Neural cell (in vitro differentiated cells): ENCODE results near the gene TMEM135. TPM values are rescaled to one million over a fixed set of nuclear protein-coding genes. Genes with fewer than 3 reads are reported as not detected.

Experiments used
- H2AFZ ChIP-seq: fragments of 200-600, 300-800 bp; sonication (generic), shearing (Covaris generic); 2 replicates; pipeline ENCODE4 v1.6.0; 2014; ENCODE audit warnings: low read depth, mild to moderate bottlenecking, antibody characterized with exemption, low read length, moderate library complexity
- H3F3A ChIP-seq: fragments of 200-600 bp; shearing (Covaris generic); 2 replicates; pipeline ENCODE4 v1.6.1; 2016; ENCODE audit warnings: mild to moderate bottlenecking, moderate library complexity, mixed read lengths, antibody characterized with exemption, low read length; ENCODE audit not compliant: insufficient read depth, poor library complexity, severe bottlenecking
- H3K27ac ChIP-seq: fragments of 200-600, 300-800 bp; sonication (generic), shearing (Covaris generic); 2 replicates; pipeline ENCODE4 v1.5.1; 2014; ENCODE audit warnings: mild to moderate bottlenecking, low read length, moderate library complexity
- H3K27me3 ChIP-seq: fragments of 300-800, 200-600 bp; sonication (generic), shearing (Covaris generic); 2 replicates; pipeline ENCODE4 v1.6.0; 2014; ENCODE audit warnings: mild to moderate bottlenecking, low read depth, low read length, moderate library complexity; ENCODE audit not compliant: insufficient read depth
- H3K36me3 ChIP-seq: fragments of 300-800, 200-600 bp; sonication (generic), shearing (Covaris generic); 2 replicates; pipeline ENCODE4 v1.5.1; 2014; ENCODE audit warnings: mild to moderate bottlenecking, antibody characterized with exemption, low read length, moderate library complexity; ENCODE audit not compliant: insufficient read depth
- H3K4me2 ChIP-seq: fragments of 300-800, 200-600 bp; sonication (generic), shearing (Covaris generic); 2 replicates; pipeline ENCODE4 v1.6.0; 2014; ENCODE audit warnings: mild to moderate bottlenecking, low read length
- H3K4me3 ChIP-seq: fragments of 300-800, 200-600 bp; sonication (generic), shearing (Covaris generic); 2 replicates; pipeline ENCODE4 v1.5.1; 2014; ENCODE audit warnings: mild to moderate bottlenecking, low read length, moderate library complexity
- H3K79me2 ChIP-seq: fragments of 200-600 bp; shearing (Covaris generic); replicated peaks from 2 replicates; pipeline ENCODE4 v1.6.0; 2014; ENCODE audit warnings: mild to moderate bottlenecking, low read length, moderate library complexity; ENCODE audit not compliant: insufficient read depth
- H3K9ac ChIP-seq: fragments of 300-800, 200-600 bp; sonication (generic), shearing (Covaris generic); 2 replicates; pipeline ENCODE4 v1.6.1; 2016; ENCODE audit warnings: mild to moderate bottlenecking, low read length, mixed read lengths
- H3K9me2 ChIP-seq: fragments of 200-600 bp; shearing (Covaris generic); 2 replicates; pipeline ENCODE4 v1.6.1; 2016; ENCODE audit warnings: mild to moderate bottlenecking, low read length, mixed read lengths; ENCODE audit not compliant: insufficient read depth
- H3K9me3 ChIP-seq: fragments of 200-600, 300-800 bp; sonication (generic), shearing (Covaris generic); 2 replicates; pipeline ENCODE4 v1.6.1; 2016; ENCODE audit warnings: mild to moderate bottlenecking, mixed run types, low read length, moderate library complexity, mixed read lengths
- H4K20me1 ChIP-seq: fragments of 200-600 bp; shearing (Covaris generic); 2 replicates; pipeline ENCODE4 v1.6.1; 2016; ENCODE audit warnings: mild to moderate bottlenecking, mixed run types; ENCODE audit not compliant: insufficient read depth
- CTCF ChIP-seq: fragments of 450-650 bp; IDR thresholded peaks from 2 replicates; pipeline ENCODE4 v1.5.1; 2014; ENCODE audit warnings: antibody characterized with exemption, mild to moderate bottlenecking, moderate library complexity; ENCODE audit not compliant: poor library complexity, severe bottlenecking
- EP300 ChIP-seq: fragments of 450-650 bp; conservative IDR thresholded peaks from 2 replicates; pipeline ENCODE4 v1.6.1; 2014; ENCODE audit warnings: antibody characterized with exemption, mild to moderate bottlenecking, moderate library complexity; ENCODE audit not compliant: poor library complexity, severe bottlenecking
- EZH2 ChIP-seq: fragments of 200-600, 300-800 bp; shearing (Covaris generic), sonication (generic); IDR thresholded peaks from 2 replicates; pipeline ENCODE4 v1.6.1; 2014; ENCODE audit warnings: antibody characterized with exemption, low read length, borderline replicate concordance, mild to moderate bottlenecking; ENCODE audit not compliant: insufficient read depth, poor library complexity, severe bottlenecking
- MXI1 ChIP-seq: fragments of 450-650 bp; conservative IDR thresholded peaks from 2 replicates; pipeline ENCODE4 v1.6.1; 2014; ENCODE audit warnings: antibody characterized with exemption, mild to moderate bottlenecking; ENCODE audit not compliant: poor library complexity, severe bottlenecking
- POLR2AphosphoS5 ChIP-seq: IDR thresholded peaks from 2 replicates; pipeline ENCODE4 v1.6.1; 2012
- RAD21 ChIP-seq: fragments of 450-650 bp; conservative IDR thresholded peaks from 2 replicates; pipeline ENCODE4 v1.6.1; 2014; ENCODE audit warnings: antibody characterized with exemption, mild to moderate bottlenecking, moderate library complexity
- REST ChIP-seq: IDR thresholded peaks from 2 replicates; pipeline ENCODE4 v1.6.1; 2012; ENCODE audit warnings: borderline replicate concordance
- SMC3 ChIP-seq: fragments of 450-650 bp; conservative IDR thresholded peaks from 2 replicates; pipeline ENCODE4 v1.6.1; 2014; ENCODE audit warnings: antibody characterized with exemption, mild to moderate bottlenecking, moderate library complexity; ENCODE audit not compliant: poor library complexity
- TAF1 ChIP-seq: IDR thresholded peaks from 2 replicates; pipeline ENCODE4 v1.6.1; 2012; ENCODE audit warnings: low read depth
- polyA minus RNA-seq: library from RNA; depleted of rRNA, polyadenylated mRNA; stranded (reverse); fragments of >200 nt; gene quantifications from 2 replicates; pipeline ENCODE4 v1.2.3, GENCODE V29; 2014
- polyA plus RNA-seq: library from polyadenylated mRNA; depleted of rRNA; stranded (reverse); fragments of >200 nt; gene quantifications from 2 replicates; pipeline ENCODE4 v1.2.3, GENCODE V29; 2014

TMEM135 gene
- 15.6 and 20.9 TPM in 2 replicates for polyA plus RNA-seq
- polyA minus RNA-seq, result 41.6 and 42.4 TPM in 2 replicates

- Histone ChIP-seq H2AFZ (peak within 1 kb of the TSS; percentile 85), H3F3A (no peaks in the 10 kb centered on the region), H3K4me2 (peak within 1 kb of the TSS; percentile 87), H3K36me3 (no peaks in the 10 kb centered on the region), H3K4me3 (peak within 1 kb of the TSS; percentile 95), H4K20me1 (no peaks in the 10 kb centered on the region), H3K27ac (peak within 1 kb of the TSS; percentile 78), H3K27me3 (no peaks in the 10 kb centered on the region), H3K9me2 (no peaks in the 10 kb centered on the region), H3K79me2 (peaks cover 34% of the 10 kb centered on the region), H3K9ac (peak within 1 kb of the TSS; percentile 76), H3K9me3 (no peaks in the 10 kb centered on the region)
- TF ChIP-seq TAF1 (peak; percentile 32), EP300 (peak; percentile 52), CTCF (peak; percentile 45), RAD21 (no peak), EZH2 (no peak), POLR2AphosphoS5 (peak; percentile 81), MXI1 (peak; percentile 50), REST (peak; percentile 81), SMC3 (peak; percentile 47)
Measured at GRCh38 chr11:87037450-87038234, at the start of gene TMEM135. TSS of gene TMEM135 (plus strand) at chr11:87037934. CDS start at chr11:87038046, 112 bp downstream.

- Histone ChIP-seq H3K27me3 (no peaks in the 10 kb centered on the region), H3K27ac (no peak overlapping the region), H3K9me3 (no peaks in the 10 kb centered on the region), H3F3A (no peaks in the 10 kb centered on the region), H3K4me3 (no peak overlapping the region), H3K79me2 (no peaks in the 10 kb centered on the region), H2AFZ (no peak overlapping the region), H3K9me2 (no peaks in the 10 kb centered on the region), H3K36me3 (no peaks in the 10 kb centered on the region), H3K9ac (no peak overlapping the region), H3K4me2 (no peak overlapping the region), H4K20me1 (no peaks in the 10 kb centered on the region)
- TF ChIP-seq SMC3 (no peak), TAF1 (no peak), EP300 (no peak), POLR2AphosphoS5 (no peak), CTCF (no peak), MXI1 (no peak), RAD21 (no peak), EZH2 (no peak), REST (no peak)
Measured at GRCh38 chr11:86988351-86988881, 49.3 kb upstream of the TMEM135 start.
